Activated CD8-positive, alpha-beta memory T cell treated with anti-CD3 and anti-CD28 coated beads, Interleukin-2, amount 50 U/mL, for 4 hours (primary cell): ENCODE results near the gene REL.
"Not testable (repeated sequence)": the region's sequence is repeated elsewhere in the genome, so short reads cannot be mapped to it uniquely, and the experiment has no call there.

Experiments used
- DNase-seq: peaks from one replicate; pipeline ENCODE4 v3.0.0-alpha.2; 2020

The REL gene

DNA sequence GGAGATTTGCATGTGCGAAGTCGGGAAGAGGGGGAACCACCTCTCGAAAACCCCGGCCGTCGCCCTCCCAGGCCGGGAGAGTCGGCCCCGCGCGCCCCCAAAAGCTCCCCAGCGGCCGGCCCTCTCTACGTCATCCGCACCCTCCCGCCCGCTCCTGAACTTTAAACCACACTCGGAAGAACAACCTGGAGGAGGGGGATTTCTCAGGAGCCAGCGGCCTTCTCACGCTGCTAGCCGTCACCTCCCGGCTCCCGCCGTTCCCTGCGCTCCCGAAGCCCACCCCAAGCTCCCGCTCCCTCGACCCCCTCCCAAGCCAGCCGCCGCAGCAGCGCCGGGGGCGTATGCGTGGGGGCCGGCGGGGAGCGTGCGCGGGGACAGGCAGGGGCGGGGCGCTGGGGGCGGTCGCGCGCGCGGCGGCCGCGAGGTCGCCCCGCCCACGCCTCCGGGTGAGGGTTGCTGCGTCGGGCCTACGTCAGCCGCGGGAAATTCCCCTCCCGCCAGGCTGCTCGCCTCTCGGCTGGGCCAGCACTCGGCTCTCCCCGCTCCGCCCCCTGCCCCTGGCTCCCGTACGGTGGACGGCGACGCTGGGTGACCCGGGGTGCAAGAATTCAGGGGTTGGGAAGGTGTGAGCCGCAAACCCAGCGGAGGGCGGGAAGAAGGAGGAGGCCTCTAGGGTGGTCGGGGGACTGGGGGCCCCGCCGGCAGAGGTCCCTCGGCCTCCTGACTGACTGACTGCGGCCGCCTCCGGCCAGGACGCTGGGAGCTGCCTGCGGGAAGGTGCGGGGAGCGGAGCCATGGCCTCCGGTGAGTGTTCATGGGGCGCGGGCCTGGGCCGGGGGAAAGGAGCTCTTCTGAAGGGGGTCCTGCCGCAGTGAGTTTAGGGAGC lies at the start of gene REL:
TSS of gene REL (plus strand) at position 528 of the 886 bp plus-strand sequence. CDS start at position 795, 267 bp downstream.
- DNase-seq: peak; percentile 91

DNA sequence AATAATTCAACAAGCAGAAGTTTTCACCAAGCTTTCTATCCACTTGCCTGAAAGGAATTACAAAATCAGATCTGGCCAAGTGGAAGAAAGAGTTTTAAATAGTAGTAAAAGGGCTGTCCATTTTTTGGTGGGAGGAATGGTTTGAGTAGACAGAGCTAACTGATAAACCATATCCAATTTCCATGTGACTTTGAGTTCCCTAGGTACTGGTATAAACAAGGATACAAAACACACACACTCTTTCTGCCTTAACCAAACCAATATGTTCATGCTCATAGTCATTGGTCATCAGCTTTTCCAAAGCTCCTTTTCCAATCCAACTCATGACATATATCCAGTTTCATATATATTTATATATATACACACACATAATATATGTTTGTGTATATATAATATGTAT lies 49.5 kb upstream of the REL start:
- no peak for DNase-seq

DNA sequence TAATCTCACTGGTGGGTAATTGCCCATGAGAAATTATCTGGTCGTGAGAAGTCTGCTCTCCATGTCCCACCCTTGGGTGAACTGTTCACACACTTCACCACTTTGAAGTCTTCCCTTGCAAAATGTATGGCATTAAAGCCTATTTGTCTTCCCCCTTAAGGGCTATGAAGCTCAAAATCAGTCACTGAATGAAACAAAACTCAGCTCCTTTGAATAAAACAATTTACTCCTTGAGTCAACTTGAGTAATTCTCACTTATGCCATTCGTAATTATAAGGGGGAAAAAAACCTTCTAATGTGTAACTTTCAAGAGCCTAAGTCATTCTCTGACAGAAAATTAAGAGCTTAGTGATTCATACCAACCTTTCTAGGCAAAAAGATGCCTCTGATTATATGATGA lies 48.8 kb upstream of the REL start:
- DNase-seq: no peak

GRCh38 chr2:60834270-60834717 lies 47.1 kb upstream of the REL start:
- no peak for DNase-seq

- DNase-seq: no peak
These were observed 44.9 kb upstream of the REL start for GRCh38 chr2:60836491-60836890.

- DNase-seq: no peak
These were observed 44.3 kb upstream of the REL start for GRCh38 chr2:60837123-60837522.

DNA sequence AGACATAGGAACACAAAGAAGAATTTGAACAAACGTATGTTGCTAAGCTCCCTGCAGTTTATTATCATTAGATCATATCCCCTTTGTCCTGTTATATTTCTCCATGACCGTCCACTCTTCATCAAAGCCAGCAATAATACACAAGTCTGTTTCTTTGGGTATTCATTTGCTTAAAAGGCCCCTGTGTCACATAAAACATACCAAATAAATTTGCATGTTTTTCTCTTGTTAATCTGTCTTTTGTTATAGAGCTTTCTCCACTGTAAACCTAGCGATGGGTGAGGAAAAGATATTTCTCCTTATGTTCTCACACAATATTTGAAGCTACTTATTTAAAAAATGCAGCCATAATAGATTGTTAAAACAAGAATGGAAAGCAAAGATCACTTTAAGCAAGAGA lies 42.9 kb upstream of the REL start:
- no peak for DNase-seq

- DNase-seq: no peak
These were observed 42.1 kb upstream of the REL start for GRCh38 chr2:60839126-60839813.

DNA sequence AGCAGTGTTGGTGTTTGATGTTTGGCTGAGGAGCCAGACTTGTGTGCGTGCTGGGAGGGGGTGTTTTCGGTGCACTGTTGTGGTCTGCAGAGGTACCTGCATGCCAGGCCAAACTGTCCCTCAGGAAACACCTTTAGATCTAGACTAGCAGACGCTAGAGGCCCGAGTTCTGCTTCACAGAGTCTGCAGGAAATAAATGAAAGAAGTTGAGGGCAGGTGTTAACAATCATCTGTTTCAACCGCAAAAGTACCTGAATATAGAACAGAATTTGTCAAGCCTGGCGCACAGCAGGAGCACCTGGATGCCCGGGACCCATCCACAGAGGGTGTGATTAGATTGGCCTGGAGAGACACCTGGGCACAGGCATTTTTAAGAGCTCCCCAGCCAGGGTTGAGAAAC lies 40.5 kb upstream of the REL start:
- DNase-seq: no peak

DNA sequence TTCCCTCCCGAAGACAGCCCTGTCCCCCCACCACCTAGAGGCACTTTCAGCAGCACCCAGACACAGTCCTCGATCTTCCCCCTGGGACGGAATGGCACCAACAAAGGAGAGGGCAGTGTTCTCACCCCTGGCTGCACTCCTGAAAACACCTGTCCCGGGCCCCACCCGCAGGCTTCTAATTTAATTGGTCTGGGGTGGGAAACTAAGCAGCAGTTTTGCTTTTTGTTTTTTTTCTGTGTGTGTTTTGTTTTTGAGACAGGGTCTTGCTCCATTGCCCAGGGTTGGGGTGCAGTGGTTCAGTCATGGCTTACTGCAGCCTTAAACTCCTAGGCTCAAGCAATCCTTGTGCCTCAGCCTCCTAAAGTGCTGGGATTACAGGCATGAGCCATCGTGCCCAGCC lies 38.4 kb upstream of the REL start:
- DNase-seq: no peak

GRCh38 chr2:60844105-60844504 lies 37.3 kb upstream of the REL start:
- DNase-seq: no peak

GRCh38 chr2:60847854-60848253 lies 33.5 kb upstream of the REL start:
- no peak for DNase-seq

- DNase-seq: no peak
These were observed 32.2 kb upstream of the REL start for GRCh38 chr2:60849187-60849586.

GRCh38 chr2:60852282-60852860 lies 29.0 kb upstream of the REL start:
- no peak for DNase-seq

DNA sequence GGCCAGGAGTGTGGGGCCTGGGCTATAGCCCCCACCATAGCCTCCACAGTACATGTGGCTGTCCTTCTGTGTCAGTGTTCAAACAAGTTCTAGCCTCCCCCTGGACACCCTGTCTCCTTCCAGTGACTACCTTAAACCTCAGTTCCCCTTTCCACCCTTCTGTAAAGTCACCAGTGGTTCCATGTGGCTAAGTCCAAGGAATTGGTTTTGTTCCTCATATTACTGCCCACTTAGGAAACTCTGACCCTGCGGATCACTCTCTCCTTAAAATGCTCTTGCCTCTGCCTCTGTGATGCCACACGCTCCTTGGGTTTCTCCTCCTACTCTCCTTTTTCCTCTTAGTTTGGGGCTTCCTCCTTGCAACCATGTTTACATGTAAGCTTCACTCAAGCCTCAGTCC lies 27.8 kb upstream of the REL start:
- no peak for DNase-seq

- no peak for DNase-seq
These were observed 25.2 kb upstream of the REL start for GRCh38 chr2:60855989-60856669.

DNA sequence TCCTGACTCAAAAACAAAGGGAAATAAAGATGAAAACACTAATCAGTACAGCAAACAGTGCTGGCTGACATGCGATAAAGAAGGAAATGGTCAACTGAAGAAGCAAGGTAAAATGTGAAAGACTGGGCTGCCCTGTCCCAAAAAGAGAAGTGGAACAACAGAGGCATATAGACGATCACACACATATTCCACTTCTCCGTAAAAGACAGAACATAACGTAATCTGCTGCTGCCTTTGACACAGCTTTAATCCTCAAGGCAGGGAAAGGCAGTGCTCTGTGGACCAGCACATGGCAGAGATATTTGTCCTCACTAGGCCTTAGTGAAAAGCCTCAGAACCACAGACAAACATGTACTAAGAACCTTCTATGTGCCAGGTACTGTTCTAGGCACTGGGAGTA lies 24.3 kb upstream of the REL start:
- DNase-seq: no peak

GRCh38 chr2:60858897-60859311 lies 22.5 kb upstream of the REL start:
- no peak for DNase-seq

GRCh38 chr2:60861736-60862135 lies 19.6 kb upstream of the REL start:
- no peak for DNase-seq

- DNase-seq: no peak
These were observed 18.7 kb upstream of the REL start for GRCh38 chr2:60862642-60863041.

- not testable (repeated sequence) for DNase-seq
These were observed 16.0 kb upstream of the REL start for GRCh38 chr2:60865361-60865760.

DNA sequence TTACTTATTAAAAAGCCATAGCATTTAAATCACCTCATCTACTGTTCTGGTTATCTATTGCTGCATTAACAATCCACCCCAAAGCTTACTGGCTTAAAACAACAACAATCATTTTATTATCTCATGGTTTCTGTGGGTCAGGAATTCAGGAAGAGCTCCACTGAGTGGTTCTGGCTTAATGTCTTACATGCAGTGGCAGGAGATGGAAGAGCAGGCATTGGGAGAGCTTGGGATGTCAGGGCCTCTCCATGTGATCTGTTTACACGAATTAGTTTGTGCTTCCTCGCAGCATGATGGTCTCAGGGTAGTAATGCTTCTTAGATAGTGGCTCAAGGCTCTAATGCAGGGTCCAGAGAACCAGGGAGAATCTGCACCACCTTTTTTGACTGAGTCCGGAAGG lies 14.4 kb upstream of the REL start:
- no peak for DNase-seq

- DNase-seq: no peak
These were observed 13.5 kb upstream of the REL start for GRCh38 chr2:60867848-60868247.
